HG03520 (cell line): ENCODE results near the gene ABCA2.

ENCODE experiments used
- ATAC-seq: cut with Tn5 transposase; IDR thresholded peaks from one replicate; pipeline ENCODE4 v1.9.1; 2021; ENCODE audit warnings: mild to moderate bottlenecking, moderate library complexity; ENCODE audit not compliant: unreplicated experiment

ABCA2 gene

DNA sequence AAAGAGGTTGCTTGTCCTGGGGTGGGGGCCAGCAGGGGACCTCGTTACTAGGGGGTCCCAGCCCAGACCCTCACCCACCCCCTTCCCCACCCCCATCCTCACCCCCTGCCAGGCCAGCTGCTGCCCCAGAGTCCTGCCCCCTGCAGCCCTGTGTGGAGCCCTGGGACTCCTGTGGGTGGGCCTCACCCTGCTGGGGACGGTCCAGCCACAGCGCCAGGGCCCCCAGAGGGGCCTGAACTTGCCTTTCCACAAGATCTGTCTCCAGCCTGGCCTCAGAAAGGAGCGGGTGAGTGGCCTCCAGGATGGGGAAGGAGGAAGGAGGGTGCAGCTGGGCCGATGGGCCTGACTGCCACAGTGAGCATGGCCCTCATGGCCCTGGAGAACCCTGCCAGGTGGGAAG, 58.3 kb downstream of the ABCA2 start:
- ATAC-seq = no peak

DNA sequence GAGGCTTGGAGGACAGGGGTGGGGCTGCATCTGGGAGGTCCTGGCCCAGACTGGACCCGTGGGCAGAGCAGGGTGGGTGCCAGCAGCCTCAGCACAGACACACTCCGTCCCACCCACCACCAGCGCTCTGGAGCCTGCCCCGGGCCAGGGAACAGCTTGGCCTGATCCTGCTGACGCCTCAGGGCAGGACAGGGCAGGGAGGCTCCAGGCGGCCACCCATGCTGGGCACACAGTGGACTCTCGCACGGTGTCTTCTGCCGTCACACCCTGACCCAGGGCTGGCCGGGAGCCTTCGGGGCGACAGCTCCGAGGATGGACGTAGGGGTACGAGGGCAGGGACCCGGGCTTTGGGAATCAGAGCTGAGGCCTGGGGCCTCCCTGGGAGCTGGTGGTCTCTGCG, 58.9 kb downstream of the ABCA2 start:
- no peak for ATAC-seq

DNA sequence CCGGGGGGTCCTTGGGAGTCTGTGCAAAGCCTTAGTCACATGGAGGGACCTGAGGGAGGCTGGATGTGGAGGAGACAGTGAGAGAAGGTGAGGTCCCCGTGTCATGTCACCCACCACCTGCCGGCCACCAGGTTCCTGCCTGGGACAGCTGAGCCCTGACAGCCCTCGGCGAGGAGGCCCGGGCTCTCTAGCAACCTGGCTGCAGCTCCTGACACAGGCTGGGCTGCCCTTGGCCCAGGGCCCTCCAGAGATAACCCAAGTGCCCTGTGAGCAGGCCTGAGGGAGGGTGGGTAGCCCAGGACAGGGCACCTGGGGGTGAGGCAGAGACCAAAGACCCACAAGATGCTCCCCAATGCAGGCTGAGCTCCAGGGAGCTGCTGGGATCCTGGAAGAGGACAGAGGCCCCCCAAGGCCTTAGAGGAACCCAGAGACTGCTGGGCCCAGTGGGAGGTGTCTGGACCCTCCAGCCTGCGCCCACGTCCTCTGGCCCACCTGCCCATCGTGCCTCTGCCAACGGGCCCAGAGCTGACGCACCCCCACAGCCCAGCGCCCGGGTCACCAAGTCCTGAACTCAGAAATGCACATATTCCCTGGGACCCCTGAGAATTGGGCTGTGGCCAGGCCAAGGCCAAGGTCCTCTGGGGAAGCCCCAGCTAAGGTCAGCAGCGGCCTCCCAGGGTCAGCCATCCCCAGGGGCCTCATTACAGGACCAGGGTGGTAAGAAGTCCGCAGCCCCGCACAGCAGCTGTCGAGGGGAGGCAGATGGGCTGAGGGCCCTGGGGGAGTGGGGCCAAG, 59.5 kb downstream of the ABCA2 start:
- ATAC-seq = no peak

DNA sequence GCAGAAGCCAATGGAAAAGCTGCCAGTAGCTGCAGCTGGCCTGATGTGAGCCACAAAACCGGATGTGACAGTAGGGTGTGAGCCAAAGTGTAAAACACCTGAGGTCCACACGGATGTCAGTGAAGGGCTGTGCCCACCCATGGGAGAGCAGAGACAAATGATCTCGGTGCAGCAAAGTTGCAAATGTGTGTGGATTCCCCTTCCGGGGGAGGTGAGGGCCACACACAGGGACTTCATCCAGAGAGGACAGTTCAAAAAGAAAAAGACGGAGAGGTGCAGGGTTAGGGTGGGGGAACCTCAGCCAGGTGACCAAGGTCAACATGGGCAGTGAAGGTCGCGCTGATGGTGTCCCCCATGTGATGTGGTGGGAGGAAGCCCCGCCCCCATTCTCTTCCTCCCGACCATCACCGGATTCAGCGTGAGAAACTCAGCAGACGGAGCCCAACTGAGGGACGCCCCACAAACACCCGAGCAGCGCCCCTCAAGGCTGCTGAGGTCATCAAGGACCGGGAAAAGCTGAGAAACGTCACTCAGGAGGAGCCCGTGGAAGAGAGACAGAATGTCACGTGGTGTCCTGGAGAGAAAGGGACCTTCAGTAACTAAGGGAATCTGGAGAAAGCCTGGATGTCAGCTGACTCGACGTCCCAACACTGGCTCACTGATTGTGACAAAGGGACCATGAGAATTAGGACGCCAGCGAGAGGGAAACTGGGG, 62.1 kb downstream of the ABCA2 start:
- ATAC-seq = no peak

DNA sequence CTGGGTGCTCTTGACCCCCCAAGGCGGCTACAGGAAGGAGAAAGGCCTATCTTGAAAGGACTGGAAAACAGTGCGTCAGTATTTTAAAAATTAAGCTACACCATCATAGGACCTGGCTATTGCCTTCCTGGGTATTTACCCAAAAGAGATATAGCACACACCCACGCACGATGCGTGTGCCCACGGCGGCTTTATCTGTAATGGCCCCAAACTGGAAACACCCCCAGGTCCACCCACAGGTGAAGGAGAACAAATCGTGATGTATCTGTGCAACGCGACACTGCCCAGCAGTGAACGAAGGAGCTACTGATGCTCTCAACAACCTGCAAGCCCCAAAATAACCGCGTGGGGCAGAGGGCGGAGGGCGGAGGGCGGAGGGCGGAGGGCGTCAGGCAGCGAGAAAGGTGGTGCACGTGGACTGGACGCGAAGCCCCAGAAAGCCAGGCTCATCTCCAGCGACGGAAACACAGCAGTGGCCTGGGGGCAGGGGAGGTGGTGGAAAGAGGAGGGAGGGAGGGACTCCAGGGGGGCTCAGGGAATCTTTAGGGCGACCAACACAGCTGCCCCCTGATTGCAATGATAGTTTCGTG, 63.1 kb downstream of the ABCA2 start:
- ATAC-seq = no peak

DNA sequence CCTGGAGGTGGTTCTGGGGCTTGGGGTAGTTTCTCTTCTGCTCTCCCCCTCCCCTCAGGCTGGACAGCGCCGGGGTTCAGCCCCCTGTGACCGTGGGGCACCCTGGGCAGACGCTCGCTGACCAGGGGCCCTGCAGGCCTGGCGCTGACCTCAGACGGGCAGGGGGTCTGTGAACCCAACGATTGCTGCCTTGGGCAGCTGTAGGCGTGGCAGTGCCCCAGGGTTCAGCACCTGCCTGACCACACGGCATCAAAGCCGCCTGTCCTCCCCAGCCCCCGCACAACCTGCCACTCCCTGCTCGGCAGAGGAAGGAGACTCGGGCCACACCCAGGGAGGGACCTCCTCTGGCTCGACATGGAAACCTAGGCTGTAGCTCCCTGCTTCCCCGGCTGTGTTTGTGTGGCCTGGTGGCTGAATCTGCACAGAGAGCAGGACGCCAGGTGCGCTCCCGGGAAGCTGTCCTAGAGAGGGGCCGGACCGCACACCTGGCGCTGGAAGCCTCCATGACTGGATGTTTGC, 63.8 kb downstream of the ABCA2 start:
- no peak for ATAC-seq

DNA sequence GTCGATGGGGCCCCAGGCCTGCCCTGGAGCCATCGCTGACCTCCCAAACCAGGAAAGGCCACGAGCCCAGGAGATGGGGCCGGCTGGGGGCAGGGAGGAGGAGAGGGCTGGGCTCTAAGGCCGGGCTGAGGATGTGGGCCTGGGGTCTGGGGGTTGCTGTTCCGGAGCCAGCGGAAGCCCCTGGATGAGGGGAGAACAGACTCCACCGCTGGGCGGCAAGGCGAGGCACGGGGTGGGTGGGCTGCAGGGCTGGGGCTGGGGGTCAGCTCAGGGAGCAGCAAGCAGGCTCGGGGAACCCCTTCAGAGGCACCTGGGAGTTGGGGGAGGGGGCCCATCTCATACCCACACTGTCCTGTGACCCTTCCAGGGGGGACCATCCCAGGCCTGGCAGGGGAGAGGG, 64.3 kb downstream of the ABCA2 start:
- no peak for ATAC-seq

DNA sequence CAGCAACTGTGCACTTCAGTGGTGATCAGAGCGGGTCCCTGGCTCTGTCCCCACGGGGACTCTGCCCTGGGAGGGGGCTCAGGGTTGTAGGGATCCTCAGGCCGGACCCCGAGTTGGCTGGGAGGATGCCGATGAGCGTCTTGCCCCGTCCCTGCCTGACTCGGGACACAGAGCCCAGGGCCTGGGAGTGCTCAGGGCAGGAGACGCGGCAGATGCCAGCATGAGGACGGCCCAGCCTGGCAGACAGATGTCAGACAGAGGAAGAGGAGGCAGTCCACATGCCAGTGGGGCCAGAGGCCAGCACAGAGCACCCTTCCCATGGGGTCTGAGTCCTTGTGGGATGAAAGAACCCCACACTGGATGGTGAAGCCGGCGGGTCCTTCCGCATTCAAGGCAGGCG, 64.7 kb downstream of the ABCA2 start:
- no peak for ATAC-seq

DNA sequence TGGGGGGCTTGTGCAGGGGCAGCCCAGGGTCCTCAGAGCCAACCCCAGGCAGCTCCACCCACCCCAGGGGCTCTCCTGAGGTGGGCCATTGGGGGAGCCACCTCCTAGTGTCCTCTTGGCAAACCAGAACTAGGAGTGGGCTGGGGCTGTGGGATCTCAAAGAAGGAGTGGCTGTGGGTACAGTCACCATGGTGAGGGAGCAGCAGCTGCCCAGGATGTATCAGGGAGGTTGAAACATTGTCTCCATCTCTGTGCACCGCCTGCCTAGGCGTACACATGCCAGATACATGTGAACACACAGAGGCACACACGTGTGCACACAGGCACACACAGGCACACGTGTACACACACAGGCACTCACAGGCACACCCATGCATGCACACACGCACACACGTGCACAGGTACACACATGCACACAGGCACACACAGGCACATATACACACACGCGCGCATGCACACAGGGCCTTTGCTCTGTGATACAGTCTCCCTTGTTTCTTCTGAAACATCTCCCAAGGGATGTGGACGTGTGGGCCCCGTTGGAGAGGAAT, 65.3 kb downstream of the ABCA2 start:
- no peak for ATAC-seq

DNA sequence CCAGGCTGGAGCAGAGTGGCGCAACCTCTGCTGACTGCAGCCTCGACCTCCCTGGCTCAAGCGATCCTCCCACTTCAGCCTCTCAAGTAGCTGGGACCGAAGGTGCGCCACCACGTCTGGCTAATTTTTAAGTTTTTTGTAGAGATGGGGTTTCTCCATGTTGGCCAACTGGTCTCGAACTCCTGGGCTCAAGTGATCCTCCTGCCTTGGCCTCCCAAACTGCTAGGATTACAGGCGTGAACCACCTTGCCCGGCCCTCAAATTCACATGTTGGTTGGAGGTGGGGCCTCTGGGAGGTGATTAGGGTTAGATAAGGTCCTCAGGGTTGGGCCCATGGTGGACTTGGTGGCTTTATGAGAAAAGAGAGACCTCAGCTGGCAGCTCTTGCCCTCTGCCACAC, 65.9 kb downstream of the ABCA2 start:
- ATAC-seq = no peak

DNA sequence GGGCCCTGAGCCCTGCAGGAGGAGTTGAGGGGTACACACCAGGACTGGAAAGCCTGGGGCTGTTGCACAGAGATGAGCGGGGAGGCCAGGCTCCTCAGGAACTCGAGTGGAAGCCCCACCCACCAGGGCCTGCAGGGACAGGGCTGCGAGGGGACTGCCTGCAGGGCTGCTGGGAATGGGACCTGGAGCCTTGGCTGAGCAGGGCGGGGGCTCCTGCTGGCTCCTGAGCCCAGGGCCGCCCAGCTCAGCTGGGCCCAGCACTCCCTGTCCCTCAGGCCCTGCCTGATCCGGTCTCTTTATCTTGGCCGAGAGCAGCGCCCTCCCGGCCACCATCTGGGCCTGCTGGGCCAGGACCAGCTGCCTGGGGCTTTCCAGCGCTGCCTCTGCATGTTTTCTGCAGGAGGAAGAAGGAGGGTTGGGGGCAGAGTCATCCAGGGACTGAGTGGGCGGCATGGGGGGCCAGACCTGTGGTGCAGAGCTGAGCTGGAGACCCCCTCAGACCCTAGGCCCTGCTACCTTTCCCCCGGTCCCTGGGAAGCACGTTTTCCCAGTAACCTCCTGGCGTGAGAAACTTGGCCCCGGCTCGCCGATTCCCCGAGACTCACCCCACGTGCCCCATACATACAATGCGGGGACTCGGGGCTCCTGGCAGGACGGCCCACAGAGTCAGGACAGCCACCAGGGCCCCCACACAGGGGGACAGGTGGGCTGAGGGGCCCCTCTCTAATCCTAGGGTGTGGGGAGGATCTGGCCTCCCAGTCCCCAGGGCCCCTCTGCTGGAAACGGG, 66.6 kb downstream of the ABCA2 start:
- no peak for ATAC-seq

DNA sequence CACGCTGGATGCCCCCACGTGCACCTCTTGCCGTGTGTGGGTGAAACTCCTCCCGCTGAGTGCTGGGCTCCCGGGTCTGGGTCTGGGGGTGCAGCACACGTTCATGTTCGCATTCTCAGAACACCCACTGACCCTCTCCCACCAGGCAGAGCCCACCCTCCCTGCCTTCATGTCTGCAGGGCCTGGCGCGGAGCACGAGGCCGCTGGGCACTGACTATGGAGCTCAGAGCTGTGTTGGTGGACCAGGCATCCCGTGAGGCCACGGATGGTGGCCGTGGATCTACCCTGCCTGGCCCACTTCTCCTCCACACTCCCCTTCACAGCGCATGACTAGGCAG, 67.1 kb downstream of the ABCA2 start:
- no peak for ATAC-seq

DNA sequence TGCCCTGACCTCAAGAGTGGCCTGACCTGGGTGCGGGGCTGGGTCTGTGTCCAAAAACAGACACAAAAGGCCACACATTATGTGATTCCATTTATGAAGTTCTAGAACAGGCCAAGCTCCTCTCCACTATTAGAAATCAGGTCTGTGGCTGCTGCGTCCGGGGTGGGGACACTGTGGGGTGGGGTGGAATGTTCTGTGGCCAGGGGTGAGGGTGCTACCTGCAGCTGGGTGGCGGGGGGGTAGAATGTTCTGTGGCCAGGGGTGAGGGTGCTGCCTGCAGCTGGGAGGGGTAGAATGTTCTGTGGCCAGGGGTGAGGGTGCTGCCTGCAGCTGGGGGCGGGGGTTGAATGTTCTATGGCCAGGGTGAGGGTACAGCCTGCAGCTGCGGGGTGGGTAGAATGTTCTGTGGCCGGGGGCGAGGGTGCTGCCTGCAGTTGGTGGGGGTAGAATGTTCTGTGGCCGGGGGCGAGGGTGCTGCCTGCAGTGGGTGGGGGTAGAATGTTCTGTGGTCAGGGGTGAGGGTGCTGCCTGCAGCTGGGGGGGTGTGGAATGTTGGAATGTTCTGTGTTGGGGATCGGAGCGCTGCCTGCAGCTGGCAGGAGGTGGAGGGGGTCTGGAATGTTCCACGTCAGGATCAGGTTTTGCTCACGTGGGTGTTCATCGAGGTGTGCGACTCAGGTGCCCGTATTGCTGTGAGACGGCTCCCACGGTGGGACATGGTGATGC, 67.7 kb downstream of the ABCA2 start:
- ATAC-seq = no peak

DNA sequence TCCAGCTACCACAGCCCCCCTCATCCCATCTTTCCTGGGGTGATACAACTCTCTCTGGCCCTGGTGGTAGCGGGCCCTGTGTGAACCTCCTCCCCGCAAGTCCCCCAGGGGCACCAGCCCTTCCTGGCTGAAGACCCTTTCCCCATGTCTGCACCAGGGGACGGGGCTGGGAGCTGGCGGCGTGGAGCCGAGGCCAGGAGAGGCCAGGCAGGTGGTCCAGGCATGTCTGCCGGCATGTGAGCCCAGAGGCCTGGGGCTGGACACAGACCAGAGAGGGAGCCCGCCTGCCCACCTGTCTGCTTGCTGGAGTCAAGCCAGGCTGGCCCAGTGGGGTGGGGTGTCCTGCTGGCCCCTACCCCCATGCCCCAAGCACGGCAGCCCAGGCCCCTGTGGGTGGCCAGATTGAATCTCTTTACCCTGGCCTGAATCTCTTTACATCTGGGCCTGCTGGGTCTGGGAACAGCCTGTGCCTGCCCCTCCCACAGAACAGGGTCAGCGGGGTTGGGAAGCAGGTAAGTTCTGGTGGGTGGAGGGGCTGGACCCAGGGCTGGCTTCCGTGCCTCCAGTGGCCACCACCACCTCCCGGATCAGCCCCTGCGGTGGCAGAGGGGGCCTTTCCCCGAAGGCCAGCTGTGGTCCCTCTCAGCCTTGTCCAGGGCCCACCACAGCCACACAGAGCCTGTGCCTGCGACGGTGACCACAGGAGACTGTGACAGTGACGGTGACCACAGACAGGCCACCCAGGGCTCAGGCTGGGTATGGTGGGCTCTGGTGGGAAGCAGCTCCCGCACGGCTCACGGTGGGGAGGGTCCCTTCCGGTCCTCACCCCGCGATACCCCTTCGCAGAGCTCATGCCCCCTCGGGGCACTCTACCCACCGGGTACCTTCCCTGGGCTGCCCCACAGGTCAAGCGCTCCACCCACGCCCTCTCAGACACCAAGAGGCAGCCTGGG, 68.9 kb downstream of the ABCA2 start:
- no peak for ATAC-seq

DNA sequence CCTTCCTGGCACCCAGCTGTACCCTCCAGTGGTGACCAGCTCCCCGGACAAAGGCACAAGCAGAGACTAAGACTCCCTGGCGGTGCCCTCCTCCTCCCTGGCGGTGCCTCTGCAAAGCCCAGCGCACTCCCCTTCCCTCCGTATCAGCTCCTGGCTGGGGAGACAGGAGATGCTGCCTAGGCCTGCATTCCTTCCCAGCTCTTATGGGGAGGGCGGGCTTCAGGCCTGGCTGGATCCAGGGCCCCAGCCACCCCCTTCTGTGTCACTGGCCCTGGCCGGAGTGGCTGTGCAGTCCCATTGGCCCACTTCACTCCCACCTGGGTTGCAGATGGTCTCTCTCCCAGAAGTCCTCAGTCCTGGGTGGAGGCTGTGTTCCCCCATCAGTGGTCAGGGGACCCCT, 69.6 kb downstream of the ABCA2 start:
- no peak for ATAC-seq

DNA sequence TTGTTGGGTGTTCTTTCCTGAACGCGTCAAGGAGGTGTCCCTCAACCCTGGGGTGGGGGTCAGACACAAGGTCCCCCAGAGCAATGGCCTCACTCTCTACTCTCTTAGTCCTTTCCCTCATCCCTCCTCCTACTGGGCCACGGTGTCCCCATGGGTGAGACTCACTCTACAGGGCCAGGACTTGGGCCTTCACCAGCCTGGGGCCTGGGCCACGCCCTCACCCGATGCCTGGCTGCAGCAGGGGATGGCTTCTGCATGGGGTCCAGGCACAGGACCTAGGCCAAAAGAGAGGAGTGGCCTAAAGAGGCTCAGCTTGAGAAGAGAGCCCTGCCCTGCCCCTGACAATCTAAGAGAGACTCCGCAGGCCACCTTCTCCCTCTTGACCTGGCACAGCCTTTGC, 70.1 kb downstream of the ABCA2 start:
- ATAC-seq = no peak

DNA sequence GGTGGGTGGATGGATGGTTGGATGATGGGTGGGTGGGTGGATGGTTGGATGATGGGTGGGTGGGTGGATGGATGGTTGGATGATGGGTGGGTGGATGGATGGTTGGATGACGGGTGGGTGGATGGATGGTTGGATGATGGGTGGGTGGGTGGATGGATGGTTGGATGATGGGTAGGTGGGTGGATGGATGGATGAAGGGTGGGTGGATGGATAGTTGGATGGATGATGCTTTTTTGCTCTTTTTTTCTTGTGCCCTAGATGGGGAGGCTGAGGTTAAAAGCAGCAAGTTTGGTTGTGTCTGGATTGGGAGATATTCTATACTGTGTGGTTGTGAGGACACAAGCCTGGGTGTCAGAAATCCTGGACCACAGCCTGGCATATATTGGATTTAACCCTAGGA, 70.6 kb downstream of the ABCA2 start:
- ATAC-seq = no peak
